Measurements from ENCODE around the gene SEZ6. TPM values are rescaled to one million over a fixed set of nuclear protein-coding genes. Genes with fewer than 3 reads are reported as not detected.

The SEZ6 gene
- total RNA-seq, 2 experiments from 2014 or later: not detected

- no peaks in the 10 kb centered on the region for H3K9me3 Mint-ChIP-seq
- no peak overlapping the region for H3K4me3 Mint-ChIP-seq
- peaks cover 53% of the 10 kb centered on the region for H3K36me3 Mint-ChIP-seq (ENCODE audit: low read depth)
- H3K4me1 Mint-ChIP-seq: peaks cover 17% of the 10 kb centered on the region
- ChIA-PET CTCF (interaction anchor here (0.5 to 2.9 kb wide), 4 partner anchors 10 to 142 kb away, joined by 3 to 13 read pairs (median 4); no protein-coding TSS in a partner anchor), POLR2A (interaction anchor here (0.8 to 1.4 kb wide), 5 partner anchors 9 to 181 kb away, joined by 3 to 4 read pairs (median 3); partner anchors contain the start of genes FLOT2 and TLCD1)
- H3K27me3 Mint-ChIP-seq: no peaks in the 10 kb centered on the region
- no peak for DNase-seq
- no peak overlapping the region for H3K27ac Mint-ChIP-seq
Observed at GRCh38 chr17:28906706-28907438, 99.0 kb downstream of the SEZ6 start.

GRCh38 chr17:28906276-28906675 lies 99.6 kb downstream of the SEZ6 start:
- peaks cover 23% of the 10 kb centered on the region for H3K4me1 Mint-ChIP-seq
- no peak overlapping the region for H3K4me3 Mint-ChIP-seq
- peaks cover 51% of the 10 kb centered on the region for H3K36me3 Mint-ChIP-seq (ENCODE audit: low read depth)
- no peaks in the 10 kb centered on the region for H3K9me3 Mint-ChIP-seq
- no peaks in the 10 kb centered on the region for H3K27me3 Mint-ChIP-seq
- DNase-seq: no peak
- POLR2A ChIA-PET: no interaction called here
- H3K27ac Mint-ChIP-seq: no peak overlapping the region
- CTCF ChIA-PET: interaction anchor here (0.5 to 2.9 kb wide), 2 partner anchors 40 to 142 kb away, joined by 3 to 13 read pairs; no protein-coding TSS in a partner anchor

Other genes starting within 250 kb of the SEZ6 start
- 10 to 100 TPM; 15.5 to 17.1 TPM for gene FAM222B, start 163.2 kb downstream of the SEZ6 start, total RNA-seq
- 10 to 100 TPM; 34.6 to 35.2 TPM for gene ERAL1, start 151.0 kb downstream of the SEZ6 start, total RNA-seq
- 100 to 1,000 TPM; 193 to 200 TPM for gene FLOT2, start 108.3 kb downstream of the SEZ6 start, total RNA-seq
- gene DHRS13, start 103.0 kb downstream of the SEZ6 start, total RNA-seq: 10 to 100 TPM; 25.2 to 25.7 TPM
- gene PHF12, start 54.5 kb downstream of the SEZ6 start, total RNA-seq: 10 to 100 TPM; 75.6 to 78.8 TPM
- 1 to 10 TPM; 1.4 to 2.0 TPM for gene PIPOX, start 37.1 kb upstream of the SEZ6 start, total RNA-seq
- gene MYO18A, start 174.4 kb upstream of the SEZ6 start, total RNA-seq: 100 to 1,000 TPM in 1 of 2 experiments, 10 to 100 TPM in 1; 92.6 to 100 TPM
- not detected for gene CRYBA1, start 240.8 kb upstream of the SEZ6 start, total RNA-seq

Data from activated CD4-positive, alpha-beta memory T cell treated with anti-CD3 and anti-CD28 coated beads, Interleukin-2, amount 10 ng/mL, durations not matched to agents 7 days and 5 days (primary cell).